HCT116 (cell line): ENCODE measurements around the gene CTTN. TPM values are rescaled to one million over a fixed set of nuclear protein-coding genes. Genes with fewer than 3 reads are reported as not detected.

Source experiments
- ATAC-seq: fragments of 200-7000 bp; cut with Tn5 transposase; 2 replicates; pipeline ENCODE4 v1.9.1; 2020; ENCODE audit warnings: mild to moderate bottlenecking, moderate library complexity
- BruUV-seq: library from RNA; stranded (reverse); fragments of 400-500 nt; replicated peaks from 2 replicates; lab custom pipeline; 2021; lab: Mats Ljungman, UMichigan
- CTCF ChIA-PET: fragments of 300-600 bp; sonication (Branson Sonifier 250); formaldehyde crosslinking; loops from one replicate; lab custom pipeline; 2021; ENCODE audit warnings: antibody characterized with exemption; lab: Charles Lee
- POLR2A ChIA-PET: fragments of 300-600, 350-600 bp; sonication (Branson Sonifier 250); formaldehyde crosslinking; loops from one replicate; lab custom pipeline; 2021; ENCODE audit warnings: antibody characterized with exemption; lab: Charles Lee
- RAD21 ChIA-PET, 2 experiments: fragments of 300-600 bp; sonication (Branson Sonifier 250); formaldehyde crosslinking; loops; one replicate each; lab custom pipeline; 2023; ENCODE audit warnings: low total read pairs in 2 of 2; ENCODE audit not compliant: uncharacterized antibody in 2 of 2, unreplicated experiment in 2 of 2, low non-redundant PET in 1 of 2; lab: Charles Lee
- DNase-seq: peaks from one replicate; pipeline ENCODE4 v3.0.0-alpha.2; 2010; ENCODE audit warnings: low read depth, low spot score
- H2AFZ ChIP-seq: fragments of 200-600 bp; shearing (Covaris generic), sonication (generic); 2 replicates; pipeline ENCODE4 v1.6.1; 2017; ENCODE audit warnings: low read depth, mixed run types, mixed read lengths, antibody characterized with exemption, low read length; ENCODE audit not compliant: poor library complexity, severe bottlenecking
- H3K27ac ChIP-seq: 2 replicates; pipeline ENCODE4 v1.5.1; 2012; ENCODE audit warnings: low read depth, low read length
- H3K27me3 ChIP-seq: fragments of 200-600 bp; sonication (generic); 2 replicates; pipeline ENCODE4 v1.6.1; 2016; ENCODE audit warnings: mixed run types, low read length, mixed read lengths; ENCODE audit not compliant: insufficient read depth
- H3K36me3 ChIP-seq, 2 experiments: fragments of 200-500 bp in 1 of 2; fragments of 200-600 bp in 1 of 2; sonication (Bioruptor generic) in 1 of 2; sonication (generic) in 1 of 2; 2 replicates each; pipeline versions ENCODE4 v1.5.1 to v1.6.1; 2014 to 2016; ENCODE audit warnings: low read length in 2 of 2, inconsistent platforms in 1 of 2, mixed read lengths in 1 of 2, mixed run types in 1 of 2; ENCODE audit not compliant: insufficient read depth in 2 of 2, control insufficient read depth in 1 of 2
- H3K4me1 ChIP-seq, 2 experiments: fragments of 200-600 bp in 1 of 2; sonication (generic) in 1 of 2; 2 replicates each; pipeline versions ENCODE4 v1.5.1 to v1.6.1; 2012 to 2017; ENCODE audit warnings: low read length in 2 of 2, inconsistent platforms in 1 of 2, mild to moderate bottlenecking in 1 of 2, mixed read lengths in 1 of 2, mixed run types in 1 of 2, moderate library complexity in 1 of 2; ENCODE audit not compliant: insufficient read depth in 2 of 2, control insufficient read depth in 1 of 2
- H3K4me2 ChIP-seq: fragments of 200-600 bp; sonication (generic); 2 replicates; pipeline ENCODE4 v1.6.1; 2017; ENCODE audit warnings: mixed run types, low read length, mixed read lengths
- H3K4me3 ChIP-seq, 2 experiments: fragments of 200-600 bp in 1 of 2; sonication (generic) in 1 of 2; replicated peaks in 1 of 2; 2 replicates each; pipeline ENCODE4 v1.5.1; 2011 to 2016; ENCODE audit warnings: low read length in 2 of 2, control low read depth in 1 of 2, low read depth in 1 of 2, mild to moderate bottlenecking in 1 of 2, mixed read lengths in 1 of 2, mixed run types in 1 of 2
- H3K79me2 ChIP-seq: fragments of 200-600 bp; sonication (generic); 2 replicates; pipeline ENCODE4 v1.6.1; 2017; ENCODE audit warnings: mild to moderate bottlenecking, mixed run types, low read length, moderate library complexity, mixed read lengths; ENCODE audit not compliant: insufficient read depth
- H3K9ac ChIP-seq: fragments of 200-600 bp; sonication (generic); 2 replicates; pipeline ENCODE4 v1.6.1; 2016; ENCODE audit warnings: low read length, mixed read lengths
- H3K9me2 ChIP-seq: fragments of 200-600 bp; sonication (generic), shearing (Covaris generic); 2 replicates; pipeline ENCODE4 v1.6.1; 2017; ENCODE audit warnings: mixed run types, mild to moderate bottlenecking, moderate library complexity; ENCODE audit not compliant: insufficient read depth
- H3K9me3 ChIP-seq, 2 experiments: fragments of 200-500 bp in 1 of 2; fragments of 200-600 bp in 1 of 2; sonication (Bioruptor generic) in 1 of 2; sonication (generic) in 1 of 2; 2 replicates each; pipeline ENCODE4 v1.6.1; 2014 to 2017; ENCODE audit warnings: low read length in 2 of 2, mixed read lengths in 2 of 2, inconsistent platforms in 1 of 2, low read depth in 1 of 2, mild to moderate bottlenecking in 1 of 2, mixed run types in 1 of 2, moderate library complexity in 1 of 2; ENCODE audit not compliant: control insufficient read depth in 1 of 2, insufficient read depth in 1 of 2
- H4K20me1 ChIP-seq: fragments of 200-600 bp; sonication (generic), shearing (Covaris generic); 2 replicates; pipeline ENCODE4 v1.6.1; 2017; ENCODE audit warnings: mixed run types, mild to moderate bottlenecking, moderate library complexity; ENCODE audit not compliant: insufficient read depth
- ATF3 ChIP-seq: IDR thresholded peaks from 2 replicates; pipeline ENCODE4 v1.6.1; 2012
- CBX3 ChIP-seq: IDR thresholded peaks from 2 replicates; pipeline ENCODE4 v1.6.1; 2012; ENCODE audit warnings: low read depth
- EGR1 ChIP-seq: IDR thresholded peaks from 2 replicates; pipeline ENCODE4 v1.6.1; 2012; ENCODE audit warnings: low read depth
- EZH2phosphoT487 ChIP-seq: fragments of 200-600 bp; IDR thresholded peaks from 2 replicates; pipeline ENCODE4 v1.6.1; 2018; ENCODE audit warnings: antibody characterized with exemption, borderline replicate concordance
- FOSL1 ChIP-seq: IDR thresholded peaks from 2 replicates; pipeline ENCODE4 v1.6.1; 2012; ENCODE audit warnings: low read depth
- MAX ChIP-seq: IDR thresholded peaks from 2 replicates; pipeline ENCODE4 v1.6.1; 2012
- POLR2A ChIP-seq: IDR thresholded peaks from 2 replicates; pipeline ENCODE4 v1.7.0; 2011; ENCODE audit warnings: borderline replicate concordance; ENCODE audit not compliant: insufficient read depth, insufficient read length; ENCODE audit errors: extremely low read depth
- POLR2AphosphoS5 ChIP-seq: IDR thresholded peaks from 2 replicates; pipeline ENCODE4 v1.6.1; 2011; ENCODE audit warnings: mild to moderate bottlenecking, low read depth, low read length, moderate library complexity
- RAD21 ChIP-seq: IDR thresholded peaks from 2 replicates; pipeline ENCODE4 v1.6.1; 2012; ENCODE audit warnings: low read depth, mild to moderate bottlenecking
- REST ChIP-seq: IDR thresholded peaks from 2 replicates; pipeline ENCODE4 v1.6.1; 2012; ENCODE audit warnings: low read depth
- SP1 ChIP-seq: IDR thresholded peaks from 2 replicates; pipeline ENCODE4 v1.6.1; 2012; ENCODE audit warnings: low read depth
- SRF ChIP-seq: IDR thresholded peaks from 2 replicates; pipeline ENCODE4 v1.6.1; 2012; ENCODE audit warnings: low read depth
- ZBTB33 ChIP-seq: IDR thresholded peaks from 2 replicates; pipeline ENCODE4 v1.6.1; 2011; ENCODE audit warnings: mild to moderate bottlenecking, low read length, moderate library complexity; ENCODE audit not compliant: insufficient replicate concordance; ENCODE audit errors: extremely low read depth
- ZFX ChIP-seq: fragments of 450-650 bp; IDR thresholded peaks from 2 replicates; pipeline ENCODE4 v1.6.1; 2017
- ZNF274 ChIP-seq: fragments of 200-500 bp; sonication (Bioruptor generic); IDR thresholded peaks from 2 replicates; pipeline ENCODE4 v1.6.1; 2014; ENCODE audit warnings: mild to moderate bottlenecking, low read depth, low read length, inconsistent platforms
- intact Hi-C: fragments of 100-400 bp; cut with micrococcal nuclease; formaldehyde crosslinking; loops from 2 replicates; pipeline ENCODE4 v1.10.0; 2022
- total RNA-seq: library from RNA; stranded (reverse); gene quantifications from one replicate; pipeline ENCODE4 v1.2.1, GENCODE V29; 2021; ENCODE audit not compliant: unreplicated experiment

The CTTN gene
- total RNA-seq, 1 experiment from 2014 or later = 249 TPM

GRCh38 chr11:70371241-70371640 lies 27.1 kb upstream of the CTTN start:
- Histone ChIP-seq H3K4me2 (no peak overlapping the region), H3K9me3 (peaks cover 0 to 4% of the 10 kb centered on the region in 2 experiments; a peak in 1 of 4 replicates), H3K4me1 (no peaks in the 10 kb centered on the region), H3K27ac (no peak overlapping the region), H3K9ac (no peak overlapping the region), H4K20me1 (no peaks in the 10 kb centered on the region), H3K9me2 (no peaks in the 10 kb centered on the region), H2AFZ (no peak overlapping the region), H3K36me3 (peaks cover 10 to 12% of the 10 kb centered on the region in 2 experiments), H3K27me3 (no peaks in the 10 kb centered on the region), H3K79me2 (peaks cover 12% of the 10 kb centered on the region; the same call in 1 of the 2 replicates), H3K4me3 (no peak overlapping the region)
- intact Hi-C loops = no loop called here
- ChIA-PET CTCF (no interaction called here), RAD21 (no interaction called here), POLR2A (no interaction called here)
- no TSS peak for BruUV-seq
- DNase-seq (no peak), ATAC-seq (no peak)
- TF ChIP-seq ZFX (no peak), POLR2A (no peak), POLR2AphosphoS5 (no peak)

- ChIA-PET RAD21 (no interaction called here), CTCF (no interaction called here), POLR2A (no interaction called here)
- ATAC-seq (no peak), DNase-seq (no peak)
- Histone ChIP-seq H3K4me1 (no peaks in the 10 kb centered on the region), H2AFZ (no peak overlapping the region), H4K20me1 (no peaks in the 10 kb centered on the region), H3K4me3 (no peak overlapping the region), H3K27me3 (no peaks in the 10 kb centered on the region), H3K9me3 (peaks cover 0 to 4% of the 10 kb centered on the region in 2 experiments; a peak in 1 of 4 replicates), H3K4me2 (no peak overlapping the region), H3K79me2 (peaks cover 12% of the 10 kb centered on the region; the same call in 1 of the 2 replicates), H3K36me3 (peaks cover 10 to 14% of the 10 kb centered on the region in 2 experiments), H3K9me2 (no peaks in the 10 kb centered on the region), H3K27ac (no peak overlapping the region), H3K9ac (no peak overlapping the region)
- intact Hi-C loops = no loop called here
- no TSS peak for BruUV-seq
- TF ChIP-seq REST (no peak), ZBTB33 (no peak), SP1 (no peak), EGR1 (no peak), CBX3 (no peak), RAD21 (no peak), POLR2AphosphoS5 (no peak), ZFX (no peak), EZH2phosphoT487 (no peak), ATF3 (no peak), SRF (no peak), MAX (no peak), FOSL1 (no peak), ZNF274 (no peak)
Measured at GRCh38 chr11:70372076-70372475, 26.3 kb upstream of the CTTN start.
